Esophagus muscularis mucosa (tissue), 4 donors: ENCODE measurements around the gene NISCH. TPM values are rescaled to one million over a fixed set of nuclear protein-coding genes. Genes with fewer than 3 reads are reported as not detected.

Experiments used
- DNase-seq: peaks from one replicate; pipeline ENCODE4 v3.0.0-alpha.2; 2017; ENCODE audit errors: extremely low spot score
- H3K27ac ChIP-seq, 4 donors: fragments of 200-600 bp; sonication (generic); replicated peaks in 1 of 4; 1 replicate in 3 of 4; 2 replicates in 1 of 4; pipeline ENCODE4 v1.5.1; 2016 to 2019; ENCODE audit warnings: mild to moderate bottlenecking in 1 of 4
- H3K27me3 ChIP-seq, 4 donors: fragments of 200-600 bp; sonication (generic); one replicate each; pipeline versions ENCODE4 v1.5.1 to v1.6.0; 2016 to 2019
- H3K36me3 ChIP-seq, 4 donors: fragments of 200-600 bp; sonication (generic); one replicate each; pipeline ENCODE4 v1.5.1; 2016 to 2019
- H3K4me1 ChIP-seq, 4 donors: fragments of 200-600 bp; sonication (generic); one replicate each; pipeline ENCODE4 v1.5.1; 2016 to 2019
- H3K4me3 ChIP-seq, 4 donors: fragments of 200-600 bp; sonication (generic); 1 replicate in 2 of 4; 2 replicates in 2 of 4; pipeline ENCODE4 v1.5.1; 2016 to 2019; ENCODE audit warnings: mild to moderate bottlenecking in 4 of 4, moderate library complexity in 1 of 4
- H3K9me3 ChIP-seq, 4 donors: fragments of 200-600 bp; sonication (generic); 1 replicate in 3 of 4; 2 replicates in 1 of 4; pipeline ENCODE4 v1.5.1; 2016 to 2019
- CTCF ChIP-seq, 3 experiments: fragments of 200-600 bp in 2 of 3; fragments of 450-650 bp in 1 of 3; sonication (generic) in 2 of 3; IDR thresholded peaks; one replicate each; pipeline ENCODE4 v1.5.1; 2017 to 2019; ENCODE audit warnings: antibody characterized with exemption in 3 of 3, mild to moderate bottlenecking in 2 of 3, moderate library complexity in 1 of 3
- EP300 ChIP-seq: sonication (generic); formaldehyde crosslinking; IDR thresholded peaks from one replicate; pipeline ENCODE4 v1.6.1; 2017; ENCODE audit warnings: antibody characterized with exemption
- POLR2A ChIP-seq: fragments of 450-650 bp; IDR thresholded peaks from one replicate; pipeline ENCODE4 v1.6.1; 2017; ENCODE audit warnings: antibody characterized with exemption, moderate library complexity, mild to moderate bottlenecking, low read depth
- POLR2AphosphoS5 ChIP-seq, 2 donors: sonication (generic); formaldehyde crosslinking; IDR thresholded peaks; one replicate each; pipeline ENCODE4 v1.6.1; 2017; ENCODE audit warnings: antibody characterized with exemption in 2 of 2
- WGBS: methylation state at CpG from one replicate; pipeline ENCODE4 v1.1.5; 2018; 5-methylcytosine and 5-hydroxymethylcytosine counted together
- intact Hi-C: fragments of 100-400 bp; cut with DNase I; formaldehyde crosslinking; loops from one replicate; pipeline ENCODE4 v1.15.1; 2023
- total RNA-seq, 4 donors: library from RNA; depleted of rRNA; stranded (reverse); fragments of >200 nt; gene quantifications; one replicate each; pipeline versions ENCODE4 v1.1.0 to v1.2.1, GENCODE V29; 2016

NISCH gene
- total RNA-seq, 4 donors from 2014 or later, result 71.9 to 110 (median 88.0) TPM

- no peaks in the 10 kb centered on the region for H3K27me3 ChIP-seq
- H3K9me3 ChIP-seq, result no peaks in the 10 kb centered on the region
- DNase-seq, result no peak
- H3K36me3 ChIP-seq, result peaks cover 71 to 91% (median 89%) of the 10 kb centered on the region in 4 donors
- peak overlapping the region in 1 of 4 donors; percentile 75 for H3K27ac ChIP-seq
- intact Hi-C loops, result loop anchor here (5.0 kb wide), 1 partner anchor 43 kb away; the partner anchor contains the start of gene NT5DC2
- H3K4me1 ChIP-seq, result peaks cover 42 to 72% (median 65%) of the 10 kb centered on the region in 4 donors
- WGBS, result no CpG with 5 or more reads among the region's 18 CpGs
- TF ChIP-seq CTCF (IDR thresholded peaks at IDR 0.05) (no peak), POLR2A (no peak), EP300 (no peak), POLR2AphosphoS5 (IDR thresholded peaks at IDR 0.05) (no peak)
- H3K4me3 ChIP-seq, result no peak overlapping the region
These were observed 34.0 kb downstream of the NISCH start for GRCh38 chr3:52489453-52489852.

DNA sequence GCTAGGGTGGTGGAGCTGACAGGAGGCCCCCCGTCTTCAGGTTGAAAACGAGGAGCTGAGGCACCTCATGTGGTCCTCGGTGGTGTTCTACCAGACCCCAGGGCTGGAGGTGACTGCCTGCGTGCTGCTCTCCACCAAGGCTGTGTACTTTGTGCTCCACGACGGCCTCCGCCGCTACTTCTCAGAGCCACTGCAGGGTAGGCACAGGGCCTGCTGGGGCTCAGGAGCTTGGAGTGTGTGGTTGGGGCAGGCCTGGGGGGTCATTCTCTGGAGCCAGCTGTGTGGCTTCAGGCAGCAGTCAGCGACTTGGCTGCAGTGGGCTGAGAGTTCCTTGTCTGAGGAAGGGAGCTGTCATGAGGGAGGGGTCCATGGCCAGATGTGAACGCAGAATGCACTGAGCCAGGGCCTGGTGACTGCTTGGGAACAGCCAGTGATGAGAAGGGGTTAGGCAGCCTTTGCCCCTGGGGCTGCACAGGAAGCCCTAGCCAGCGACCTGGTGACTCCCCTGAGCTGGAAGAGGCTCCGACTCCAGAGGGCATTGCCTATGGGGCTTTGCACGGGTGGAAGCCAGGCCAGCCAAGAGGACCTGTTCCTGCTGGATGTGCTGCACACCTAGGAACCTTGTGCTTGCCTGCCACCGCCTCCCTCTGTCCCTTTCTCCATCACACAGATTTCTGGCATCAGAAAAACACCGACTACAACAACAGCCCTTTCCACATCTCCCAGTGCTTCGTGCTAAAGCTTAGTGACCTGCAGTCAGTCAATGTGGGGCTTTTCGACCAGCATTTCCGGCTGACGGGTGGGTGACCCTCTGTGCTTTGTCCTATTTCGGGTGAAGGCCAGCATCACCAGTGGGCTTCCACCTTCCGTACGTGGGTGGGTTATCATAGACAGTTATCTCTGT is 34.9 kb downstream of the NISCH start:
- peaks cover 71 to 86% (median 85%) of the 10 kb centered on the region in 4 donors for H3K36me3 ChIP-seq
- 83% methylated on average over 17 of the region's 22 CpGs for WGBS
- no peak for DNase-seq
- no peak overlapping the region for H3K4me3 ChIP-seq
- no peaks in the 10 kb centered on the region for H3K9me3 ChIP-seq
- intact Hi-C loops, result no loop called here
- no peaks in the 10 kb centered on the region for H3K27me3 ChIP-seq
- H3K4me1 ChIP-seq, result peaks cover 40 to 72% (median 65%) of the 10 kb centered on the region in 4 donors
- peak overlapping the region; percentile 35 to 75 (median 45) for H3K27ac ChIP-seq
- TF ChIP-seq EP300, result no peak
- no peak for TF ChIP-seq POLR2A
- TF ChIP-seq CTCF (IDR thresholded peaks at IDR 0.05), result no peak
- TF ChIP-seq POLR2AphosphoS5 (IDR thresholded peaks at IDR 0.05), result no peak

DNA sequence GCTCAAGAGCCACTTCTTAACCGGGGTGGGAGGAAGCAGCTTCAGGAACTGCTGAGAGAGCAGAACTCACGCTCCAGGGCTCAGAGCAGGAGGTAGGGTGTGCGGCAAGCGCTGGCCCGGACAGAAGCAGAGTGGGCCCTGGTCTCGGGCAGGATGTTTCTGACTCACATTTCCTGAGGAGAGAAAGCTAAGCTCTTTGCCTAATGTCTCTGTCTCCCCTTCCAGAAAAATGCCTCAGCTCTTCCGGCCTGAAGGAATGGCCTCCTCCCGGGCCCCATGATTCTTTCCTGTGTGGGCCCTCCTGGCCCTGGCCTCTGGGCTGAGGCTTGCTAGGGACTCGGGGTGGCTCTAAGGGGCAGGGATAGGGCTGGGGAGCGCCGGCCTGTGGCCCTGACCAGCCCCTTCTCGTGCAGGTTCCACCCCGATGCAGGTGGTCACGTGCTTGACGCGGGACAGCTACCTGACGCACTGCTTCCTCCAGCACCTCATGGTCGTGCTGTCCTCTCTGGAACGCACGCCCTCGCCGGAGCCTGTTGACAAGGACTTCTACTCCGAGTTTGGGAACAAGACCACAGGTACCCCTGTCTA is 35.6 kb downstream of the NISCH start:
- intact Hi-C loops, result no loop called here
- peak overlapping the region; percentile 39 to 75 (median 60) for H3K27ac ChIP-seq
- no peaks in the 10 kb centered on the region for H3K27me3 ChIP-seq
- peaks cover 71 to 78% (median 78%) of the 10 kb centered on the region in 4 donors for H3K36me3 ChIP-seq
- no peak for DNase-seq
- no peaks in the 10 kb centered on the region for H3K9me3 ChIP-seq
- no peak overlapping the region for H3K4me3 ChIP-seq
- TF ChIP-seq POLR2A, result no peak
- peak; percentile 33 to 49 for TF ChIP-seq POLR2AphosphoS5 (IDR thresholded peaks at IDR 0.05)
- H3K4me1 ChIP-seq, result peaks cover 39 to 74% (median 65%) of the 10 kb centered on the region in 4 donors
- WGBS, result 84% methylated on average over 12 of the region's 23 CpGs

- intact Hi-C loops, result no loop called here
- H3K4me3 ChIP-seq, result no peak overlapping the region
- WGBS, result 95% methylated on average over 18 of the region's 21 CpGs
- peaks cover 61 to 68% (median 67%) of the 10 kb centered on the region in 4 donors for H3K36me3 ChIP-seq
- H3K27me3 ChIP-seq, result no peaks in the 10 kb centered on the region
- H3K27ac ChIP-seq, result peak overlapping the region in 2 of 4 donors; percentile 51 to 75
- no peaks in the 10 kb centered on the region for H3K9me3 ChIP-seq
- DNase-seq, result no peak
- peaks cover 47 to 84% (median 73%) of the 10 kb centered on the region in 4 donors for H3K4me1 ChIP-seq
- no peak for TF ChIP-seq POLR2A
These were observed 36.7 kb downstream of the NISCH start for GRCh38 chr3:52492059-52492458.

GRCh38 chr3:52493232-52494017 is 38.0 kb downstream of the NISCH start:
- H3K27ac ChIP-seq, result peak overlapping the region in 1 of 4 donors; percentile 30
- no peaks in the 10 kb centered on the region for H3K9me3 ChIP-seq
- no peak overlapping the region for H3K4me3 ChIP-seq
- H3K27me3 ChIP-seq, result no peaks in the 10 kb centered on the region
- intact Hi-C loops, result no loop called here
- H3K36me3 ChIP-seq, result peaks cover 47 to 54% (median 54%) of the 10 kb centered on the region in 4 donors
- H3K4me1 ChIP-seq, result peaks cover 47 to 94% (median 73%) of the 10 kb centered on the region in 4 donors
- 90% methylated on average over 3 of the region's 7 CpGs for WGBS
- TF ChIP-seq POLR2A, result no peak
- TF ChIP-seq CTCF (IDR thresholded peaks at IDR 0.05), result no peak
- TF ChIP-seq POLR2AphosphoS5 (IDR thresholded peaks at IDR 0.05), result no peak
- no peak for TF ChIP-seq EP300
- no peak for DNase-seq
